GM23338 (cell line): Measurements from ENCODE around the gene POLR1E. TPM values are rescaled to one million over a fixed set of nuclear protein-coding genes. Genes with fewer than 3 reads are reported as not detected.

Experiments used
- ATAC-seq: fragments of 200-7000 bp; cut with Tn5 transposase; 3 replicates; pipeline ENCODE4 v1.9.1; 2020
- DNase-seq: peaks from one replicate; pipeline ENCODE4 v3.0.0-alpha.2; 2015; ENCODE audit warnings: low spot score
- H2AFZ ChIP-seq: fragments of 200-600 bp; sonication (generic); 2 replicates; pipeline ENCODE4 v1.8.0; 2016; ENCODE audit warnings: antibody characterized with exemption, mild to moderate bottlenecking, moderate library complexity
- H3F3A ChIP-seq: fragments of 200-600 bp; sonication (generic); replicated peaks from 2 replicates; pipeline ENCODE4 v1.8.0; 2017; ENCODE audit warnings: antibody characterized with exemption, mixed run types, low read depth
- H3K27ac ChIP-seq: fragments of 200-600 bp; sonication (generic); 2 replicates; pipeline ENCODE4 v1.6.1; 2016; ENCODE audit warnings: low read depth
- H3K27me3 ChIP-seq: fragments of 200-600 bp; sonication (generic); 2 replicates; pipeline ENCODE4 v1.8.0; 2016; ENCODE audit warnings: mild to moderate bottlenecking, mixed run types, moderate library complexity; ENCODE audit not compliant: insufficient read depth
- H3K36me3 ChIP-seq: fragments of 200-600 bp; sonication (generic); 2 replicates; pipeline ENCODE4 v1.8.0; 2016; ENCODE audit warnings: mild to moderate bottlenecking; ENCODE audit not compliant: insufficient read depth
- H3K4me1 ChIP-seq: fragments of 200-600 bp; sonication (generic); 2 replicates; pipeline ENCODE4 v1.8.0; 2016; ENCODE audit warnings: mild to moderate bottlenecking, moderate library complexity; ENCODE audit not compliant: insufficient read depth
- H3K4me2 ChIP-seq: fragments of 200-600 bp; sonication (generic); 2 replicates; pipeline ENCODE4 v1.7.1; 2017; ENCODE audit warnings: mixed run types
- H3K4me3 ChIP-seq: fragments of 200-600 bp; sonication (generic); 2 replicates; pipeline ENCODE4 v1.6.1; 2016; ENCODE audit warnings: mixed run types
- H3K79me2 ChIP-seq: fragments of 200-600 bp; sonication (generic); replicated peaks from 2 replicates; pipeline ENCODE4 v1.8.0; 2017; ENCODE audit warnings: mild to moderate bottlenecking; ENCODE audit not compliant: insufficient read depth
- H3K9me2 ChIP-seq: fragments of 200-600 bp; sonication (generic); 2 replicates; pipeline ENCODE4 v1.8.0; 2017; ENCODE audit not compliant: insufficient read depth
- H4K20me1 ChIP-seq: fragments of 200-600 bp; sonication (generic); replicated peaks from 2 replicates; pipeline ENCODE4 v1.8.0; 2017; ENCODE audit warnings: mild to moderate bottlenecking; ENCODE audit not compliant: insufficient read depth
- H3K27ac Mint-ChIP-seq: 2 replicates; pipeline ENCODE4 v1.8.0; 2020; ENCODE audit warnings: inconsistent platforms, mild to moderate bottlenecking, moderate library complexity, mixed read lengths
- H3K27me3 Mint-ChIP-seq: 3 replicates; pipeline ENCODE4 v1.8.0; 2022; ENCODE audit warnings: low read depth, mild to moderate bottlenecking, moderate library complexity, mixed read lengths, inconsistent platforms; ENCODE audit not compliant: insufficient read depth, poor library complexity
- H3K36me3 Mint-ChIP-seq: 3 replicates; pipeline ENCODE4 v1.8.0; 2021; ENCODE audit warnings: low read depth, mild to moderate bottlenecking, inconsistent platforms, moderate library complexity, mixed read lengths
- H3K4me1 Mint-ChIP-seq: 3 replicates; pipeline ENCODE4 v1.8.0; 2020; ENCODE audit warnings: mild to moderate bottlenecking, inconsistent platforms, mixed read lengths
- H3K4me3 Mint-ChIP-seq: 3 replicates; pipeline ENCODE4 v1.8.0; 2021; ENCODE audit warnings: moderate library complexity, mild to moderate bottlenecking, inconsistent platforms, mixed read lengths
- H3K9me3 Mint-ChIP-seq: 3 replicates; pipeline ENCODE4 v1.8.0; 2020; ENCODE audit warnings: moderate library complexity, mild to moderate bottlenecking, inconsistent platforms, mixed read lengths
- CREB1 ChIP-seq: fragments of 250-450 bp; sonication (Bioruptor Pico); IDR thresholded peaks from 2 replicates; pipeline ENCODE4 v1.5.0; 2020; ENCODE audit warnings: low read depth, mild to moderate bottlenecking, moderate library complexity
- EZH2 ChIP-seq: fragments of 200-600 bp; sonication (generic); IDR thresholded peaks from one replicate; pipeline ENCODE4 v1.8.0; 2017; ENCODE audit warnings: antibody characterized with exemption, mild to moderate bottlenecking, low read depth; ENCODE audit not compliant: unreplicated experiment
- EZH2phosphoT487 ChIP-seq: fragments of 200-600 bp; sonication (generic); IDR thresholded peaks from one replicate; pipeline ENCODE4 v1.8.1; 2018; ENCODE audit warnings: antibody characterized with exemption; ENCODE audit not compliant: unreplicated experiment
- JUNB ChIP-seq: IDR thresholded peaks from one replicate; pipeline ENCODE4 v1.6.1; 2016; ENCODE audit warnings: antibody characterized with exemption; ENCODE audit not compliant: unreplicated experiment
- NANOG ChIP-seq: IDR thresholded peaks from 2 replicates; pipeline ENCODE4 v1.6.1; 2016; ENCODE audit warnings: antibody characterized with exemption, borderline replicate concordance
- POLR2AphosphoS5 ChIP-seq: IDR thresholded peaks from 2 replicates; pipeline ENCODE4 v1.6.1; 2016; ENCODE audit warnings: antibody characterized with exemption, low read depth
- STAT1 ChIP-seq: IDR thresholded peaks from one replicate; pipeline ENCODE4 v1.6.1; 2016; ENCODE audit warnings: antibody characterized with exemption; ENCODE audit not compliant: unreplicated experiment
- ZNF114 ChIP-seq: fragments of 250-450 bp; sonication (Bioruptor Pico); IDR thresholded peaks from 2 replicates; pipeline ENCODE4 v1.5.0; 2020; ENCODE audit warnings: mild to moderate bottlenecking, moderate library complexity
- ZNF331 ChIP-seq: fragments of 250-450 bp; sonication (Bioruptor Pico); IDR thresholded peaks from 2 replicates; pipeline ENCODE4 v1.5.0; 2020; ENCODE audit warnings: low read depth, mild to moderate bottlenecking, moderate library complexity
- polyA plus RNA-seq: library from polyadenylated mRNA; unstranded; fragments of >200 nt; fragmentation: Nextera tagmentation; extraction: Ambion mirVana; gene quantifications from 2 replicates; pipeline ENCODE4 v1.2.1, GENCODE V29; 2016
- total RNA-seq: library from RNA; depleted of rRNA; stranded (reverse); fragments of >200 nt; shearing (Covaris generic); gene quantifications from 2 replicates; pipeline ENCODE4 v1.2.3, GENCODE V29; 2014
- TF ChIP-seq, protein P1 (sequence below): IDR thresholded peaks from 2 replicates; pipeline ENCODE4 v1.6.1; 2016; ENCODE audit warnings: antibody characterized with exemption
- TF ChIP-seq, protein P2 (sequence below), 2 experiments: fragments of 200-600 bp in 1 of 2; sonication (generic) in 1 of 2; conservative IDR thresholded peaks; 2 replicates each; pipeline versions ENCODE4 v1.5.1 to v1.6.1; 2016 to 2017; ENCODE audit warnings: antibody characterized with exemption in 2 of 2, low read depth in 2 of 2, mild to moderate bottlenecking in 2 of 2, moderate library complexity in 1 of 2
- TF ChIP-seq, protein P3 (sequence below): fragments of 250-450 bp; sonication (Bioruptor Pico); IDR thresholded peaks from 2 replicates; pipeline ENCODE4 v1.5.0; 2020; ENCODE audit warnings: mild to moderate bottlenecking, moderate library complexity

The POLR1E gene
- total and polyA plus RNA-seq, 2 experiments from 2014 or later, result 19.2 to 45.5 TPM

DNA sequence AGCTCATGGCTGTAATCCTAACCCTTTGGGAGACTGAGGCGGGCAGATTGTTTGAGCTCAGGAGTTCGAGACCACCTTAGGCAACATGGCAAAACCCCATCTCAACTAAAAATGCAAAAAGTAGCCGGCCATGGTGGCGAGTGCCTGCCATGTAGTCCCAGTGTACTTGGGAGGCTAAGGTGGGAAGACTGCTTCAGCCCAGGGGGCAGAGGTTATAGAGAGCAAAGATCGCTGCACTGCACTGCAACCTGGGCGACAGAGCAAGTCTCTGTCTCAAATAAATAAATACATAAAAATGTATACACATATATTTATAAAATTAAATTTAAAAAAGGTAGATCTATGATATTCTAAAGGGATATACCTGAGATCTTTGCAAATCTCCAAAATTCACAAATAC is 39.9 kb upstream of the POLR1E start (continued):
- TF ChIP-seq EZH2phosphoT487 (no peak), ZNF114 (no peak), ZNF331 (no peak)
- TF ChIP-seq, protein P1, sequence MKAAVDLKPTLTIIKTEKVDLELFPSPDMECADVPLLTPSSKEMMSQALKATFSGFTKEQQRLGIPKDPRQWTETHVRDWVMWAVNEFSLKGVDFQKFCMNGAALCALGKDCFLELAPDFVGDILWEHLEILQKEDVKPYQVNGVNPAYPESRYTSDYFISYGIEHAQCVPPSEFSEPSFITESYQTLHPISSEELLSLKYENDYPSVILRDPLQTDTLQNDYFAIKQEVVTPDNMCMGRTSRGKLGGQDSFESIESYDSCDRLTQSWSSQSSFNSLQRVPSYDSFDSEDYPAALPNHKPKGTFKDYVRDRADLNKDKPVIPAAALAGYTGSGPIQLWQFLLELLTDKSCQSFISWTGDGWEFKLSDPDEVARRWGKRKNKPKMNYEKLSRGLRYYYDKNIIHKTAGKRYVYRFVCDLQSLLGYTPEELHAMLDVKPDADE, result no peak

DNA sequence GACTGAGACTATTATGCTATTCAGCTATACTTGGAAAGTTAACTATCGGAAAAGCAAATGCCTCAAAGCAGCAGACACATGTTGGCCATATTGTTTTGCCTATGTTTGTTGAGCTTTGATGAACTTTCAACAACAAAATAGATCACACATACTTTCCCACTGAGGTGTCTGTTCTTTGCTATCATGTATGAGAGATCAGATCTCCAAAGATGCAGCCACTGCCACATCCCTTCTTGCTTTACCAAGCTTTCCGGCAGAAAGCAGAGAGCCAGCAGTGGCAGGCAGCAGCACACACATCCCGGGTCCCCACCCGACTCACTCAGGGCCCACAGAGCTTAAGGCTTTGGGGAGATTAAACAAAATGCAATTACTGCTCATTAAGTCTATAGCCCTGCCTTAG is 39.3 kb upstream of the POLR1E start:
- no peaks in the 10 kb centered on the region for H3K9me2 ChIP-seq
- H3K4me1 Mint-ChIP-seq, result peaks cover 16% of the 10 kb centered on the region
- H3K4me1 ChIP-seq, result peaks cover 4% of the 10 kb centered on the region; the same call in 1 of the 2 replicates
- DNase-seq (no peak), ATAC-seq (no peak)
- H3K4me3 Mint-ChIP-seq, result no peak overlapping the region
- peaks cover 83% of the 10 kb centered on the region for H3K79me2 ChIP-seq
- H3K36me3 ChIP-seq, result no peaks in the 10 kb centered on the region; the same call in 1 of the 2 replicates
- no peak overlapping the region for H3K4me3 ChIP-seq
- no peaks in the 10 kb centered on the region for H3K27me3 Mint-ChIP-seq
- H3F3A ChIP-seq, result 0 out of 2 replicates have a peak, but pooled peaks cover 3% of the 10 kb centered on the region
- H3K27me3 ChIP-seq, result no peaks in the 10 kb centered on the region
- H3K27ac Mint-ChIP-seq, result no peak overlapping the region
- 0 out of 2 replicates have a peak overlapping the region, but pooled peaks have one; percentile 43 for H3K27ac ChIP-seq
- H3K9me3 Mint-ChIP-seq, result no peaks in the 10 kb centered on the region
- H3K36me3 Mint-ChIP-seq, result peaks cover 17% of the 10 kb centered on the region
- H3K4me2 ChIP-seq, result no peak overlapping the region
- H4K20me1 ChIP-seq, result peaks cover 48% of the 10 kb centered on the region
- H2AFZ ChIP-seq, result no peak overlapping the region
- TF ChIP-seq ZNF114, result no peak
- TF ChIP-seq, protein P2, sequence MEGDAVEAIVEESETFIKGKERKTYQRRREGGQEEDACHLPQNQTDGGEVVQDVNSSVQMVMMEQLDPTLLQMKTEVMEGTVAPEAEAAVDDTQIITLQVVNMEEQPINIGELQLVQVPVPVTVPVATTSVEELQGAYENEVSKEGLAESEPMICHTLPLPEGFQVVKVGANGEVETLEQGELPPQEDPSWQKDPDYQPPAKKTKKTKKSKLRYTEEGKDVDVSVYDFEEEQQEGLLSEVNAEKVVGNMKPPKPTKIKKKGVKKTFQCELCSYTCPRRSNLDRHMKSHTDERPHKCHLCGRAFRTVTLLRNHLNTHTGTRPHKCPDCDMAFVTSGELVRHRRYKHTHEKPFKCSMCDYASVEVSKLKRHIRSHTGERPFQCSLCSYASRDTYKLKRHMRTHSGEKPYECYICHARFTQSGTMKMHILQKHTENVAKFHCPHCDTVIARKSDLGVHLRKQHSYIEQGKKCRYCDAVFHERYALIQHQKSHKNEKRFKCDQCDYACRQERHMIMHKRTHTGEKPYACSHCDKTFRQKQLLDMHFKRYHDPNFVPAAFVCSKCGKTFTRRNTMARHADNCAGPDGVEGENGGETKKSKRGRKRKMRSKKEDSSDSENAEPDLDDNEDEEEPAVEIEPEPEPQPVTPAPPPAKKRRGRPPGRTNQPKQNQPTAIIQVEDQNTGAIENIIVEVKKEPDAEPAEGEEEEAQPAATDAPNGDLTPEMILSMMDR (conservative IDR thresholded peaks at IDR 0.05; ENCODE audit: low read depth in 2 of 2), result no peak
- TF ChIP-seq POLR2AphosphoS5, result no peak
- no peak for TF ChIP-seq NANOG
- no peak for TF ChIP-seq EZH2
- TF ChIP-seq, protein P3, sequence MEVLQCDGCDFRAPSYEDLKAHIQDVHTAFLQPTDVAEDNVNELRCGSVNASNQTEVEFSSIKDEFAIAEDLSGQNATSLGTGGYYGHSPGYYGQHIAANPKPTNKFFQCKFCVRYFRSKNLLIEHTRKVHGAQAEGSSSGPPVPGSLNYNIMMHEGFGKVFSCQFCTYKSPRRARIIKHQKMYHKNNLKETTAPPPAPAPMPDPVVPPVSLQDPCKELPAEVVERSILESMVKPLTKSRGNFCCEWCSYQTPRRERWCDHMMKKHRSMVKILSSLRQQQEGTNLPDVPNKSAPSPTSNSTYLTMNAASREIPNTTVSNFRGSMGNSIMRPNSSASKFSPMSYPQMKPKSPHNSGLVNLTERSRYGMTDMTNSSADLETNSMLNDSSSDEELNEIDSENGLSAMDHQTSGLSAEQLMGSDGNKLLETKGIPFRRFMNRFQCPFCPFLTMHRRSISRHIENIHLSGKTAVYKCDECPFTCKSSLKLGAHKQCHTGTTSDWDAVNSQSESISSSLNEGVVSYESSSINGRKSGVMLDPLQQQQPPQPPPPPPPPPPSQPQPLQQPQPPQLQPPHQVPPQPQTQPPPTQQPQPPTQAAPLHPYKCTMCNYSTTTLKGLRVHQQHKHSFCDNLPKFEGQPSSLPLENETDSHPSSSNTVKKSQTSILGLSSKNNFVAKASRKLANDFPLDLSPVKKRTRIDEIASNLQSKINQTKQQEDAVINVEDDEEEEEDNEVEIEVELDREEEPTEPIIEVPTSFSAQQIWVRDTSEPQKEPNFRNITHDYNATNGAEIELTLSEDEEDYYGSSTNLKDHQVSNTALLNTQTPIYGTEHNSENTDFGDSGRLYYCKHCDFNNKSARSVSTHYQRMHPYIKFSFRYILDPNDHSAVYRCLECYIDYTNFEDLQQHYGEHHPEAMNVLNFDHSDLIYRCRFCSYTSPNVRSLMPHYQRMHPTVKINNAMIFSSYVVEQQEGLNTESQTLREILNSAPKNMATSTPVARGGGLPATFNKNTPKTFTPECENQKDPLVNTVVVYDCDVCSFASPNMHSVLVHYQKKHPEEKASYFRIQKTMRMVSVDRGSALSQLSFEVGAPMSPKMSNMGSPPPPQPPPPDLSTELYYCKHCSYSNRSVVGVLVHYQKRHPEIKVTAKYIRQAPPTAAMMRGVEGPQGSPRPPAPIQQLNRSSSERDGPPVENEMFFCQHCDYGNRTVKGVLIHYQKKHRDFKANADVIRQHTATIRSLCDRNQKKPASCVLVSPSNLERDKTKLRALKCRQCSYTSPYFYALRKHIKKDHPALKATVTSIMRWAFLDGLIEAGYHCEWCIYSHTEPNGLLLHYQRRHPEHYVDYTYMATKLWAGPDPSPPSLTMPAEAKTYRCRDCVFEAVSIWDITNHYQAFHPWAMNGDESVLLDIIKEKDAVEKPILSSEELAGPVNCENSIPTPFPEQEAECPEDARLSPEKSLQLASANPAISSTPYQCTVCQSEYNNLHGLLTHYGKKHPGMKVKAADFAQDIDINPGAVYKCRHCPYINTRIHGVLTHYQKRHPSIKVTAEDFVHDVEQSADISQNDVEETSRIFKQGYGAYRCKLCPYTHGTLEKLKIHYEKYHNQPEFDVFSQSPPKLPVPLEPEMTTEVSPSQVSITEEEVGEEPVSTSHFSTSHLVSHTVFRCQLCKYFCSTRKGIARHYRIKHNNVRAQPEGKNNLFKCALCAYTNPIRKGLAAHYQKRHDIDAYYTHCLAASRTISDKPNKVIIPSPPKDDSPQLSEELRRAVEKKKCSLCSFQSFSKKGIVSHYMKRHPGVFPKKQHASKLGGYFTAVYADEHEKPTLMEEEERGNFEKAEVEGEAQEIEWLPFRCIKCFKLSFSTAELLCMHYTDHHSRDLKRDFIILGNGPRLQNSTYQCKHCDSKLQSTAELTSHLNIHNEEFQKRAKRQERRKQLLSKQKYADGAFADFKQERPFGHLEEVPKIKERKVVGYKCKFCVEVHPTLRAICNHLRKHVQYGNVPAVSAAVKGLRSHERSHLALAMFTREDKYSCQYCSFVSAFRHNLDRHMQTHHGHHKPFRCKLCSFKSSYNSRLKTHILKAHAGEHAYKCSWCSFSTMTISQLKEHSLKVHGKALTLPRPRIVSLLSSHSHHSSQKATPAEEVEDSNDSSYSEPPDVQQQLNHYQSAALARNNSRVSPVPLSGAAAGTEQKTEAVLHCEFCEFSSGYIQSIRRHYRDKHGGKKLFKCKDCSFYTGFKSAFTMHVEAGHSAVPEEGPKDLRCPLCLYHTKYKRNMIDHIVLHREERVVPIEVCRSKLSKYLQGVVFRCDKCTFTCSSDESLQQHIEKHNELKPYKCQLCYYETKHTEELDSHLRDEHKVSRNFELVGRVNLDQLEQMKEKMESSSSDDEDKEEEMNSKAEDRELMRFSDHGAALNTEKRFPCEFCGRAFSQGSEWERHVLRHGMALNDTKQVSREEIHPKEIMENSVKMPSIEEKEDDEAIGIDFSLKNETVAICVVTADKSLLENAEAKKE (CRISPR knock-in tag), result no peak
- TF ChIP-seq, protein P1, result no peak
- no peak for TF ChIP-seq ZNF331
- TF ChIP-seq STAT1, result no peak
- no peak for TF ChIP-seq CREB1 (CRISPR knock-in tag)
- TF ChIP-seq JUNB, result no peak
